CD4-positive, alpha-beta T cell (primary cell): ENCODE data around the gene MAGI3. TPM values are rescaled to one million over a fixed set of nuclear protein-coding genes. Genes with fewer than 3 reads are reported as not detected.

Source experiments
- ATAC-seq: fragments of 200-7000 bp; cut with Tn5 transposase; one replicate; pipeline ENCODE4 v1.10.0; 2022; ENCODE audit warnings: mild to moderate bottlenecking; ENCODE audit not compliant: poor library complexity
- CTCF ChIA-PET: fragments of 350-600 bp; sonication (Branson Sonifier 250); formaldehyde crosslinking; loops from one replicate; lab custom pipeline; 2021; ENCODE audit warnings: antibody characterized with exemption, inconsistent platforms; lab: Charles Lee
- POLR2A ChIA-PET: fragments of 350-600 bp; sonication (Branson Sonifier 250); formaldehyde crosslinking; loops from one replicate; lab custom pipeline; 2021; ENCODE audit warnings: antibody characterized with exemption, inconsistent platforms; lab: Charles Lee
- DNase-seq, 14 experiments: peaks; one replicate each; pipeline ENCODE4 v3.0.0-alpha.2; 2013 to 2020; ENCODE audit warnings: mixed read lengths in 2 of 14
- H3K27ac ChIP-seq, 2 donors: one replicate each; pipeline versions ENCODE4 v1.5.1 to v1.7.0; 2013; ENCODE audit warnings: low read length in 2 of 2, low read depth in 1 of 2, mild to moderate bottlenecking in 1 of 2
- H3K27me3 ChIP-seq, 2 experiments: 1 replicate in 1 of 2; 2 replicates in 1 of 2; pipeline versions ENCODE4 v1.6.1 to v1.7.0; 2013; ENCODE audit warnings: low read length in 2 of 2, control low read depth in 1 of 2, mild to moderate bottlenecking in 1 of 2, moderate library complexity in 1 of 2; ENCODE audit not compliant: insufficient read depth in 2 of 2, control insufficient read depth in 1 of 2
- H3K36me3 ChIP-seq: one replicate; pipeline ENCODE4 v1.6.1; 2013; ENCODE audit warnings: low read length, control low read depth; ENCODE audit not compliant: insufficient read depth
- H3K4me1 ChIP-seq: one replicate; pipeline ENCODE4 v1.6.1; 2013; ENCODE audit warnings: low read length, control low read depth; ENCODE audit not compliant: insufficient read depth
- H3K4me3 ChIP-seq: one replicate; pipeline ENCODE4 v1.5.1; 2013; ENCODE audit warnings: mild to moderate bottlenecking, low read length, moderate library complexity
- H3K9me3 ChIP-seq, 2 experiments: 1 replicate in 1 of 2; 2 replicates in 1 of 2; pipeline versions ENCODE4 v1.6.1 to v1.7.0; 2013; ENCODE audit warnings: low read length in 2 of 2, mild to moderate bottlenecking in 2 of 2, control low read depth in 1 of 2, moderate library complexity in 1 of 2; ENCODE audit not compliant: control insufficient read depth in 1 of 2, insufficient read depth in 1 of 2
- H3K27ac Mint-ChIP-seq: one replicate; pipeline ENCODE4 v1.8.0; 2020; ENCODE audit warnings: mixed read lengths
- H3K27me3 Mint-ChIP-seq: one replicate; pipeline ENCODE4 v1.8.0; 2021; ENCODE audit warnings: mixed read lengths
- H3K36me3 Mint-ChIP-seq: one replicate; pipeline ENCODE4 v1.8.0; 2021; ENCODE audit warnings: low read depth, mixed read lengths
- H3K4me1 Mint-ChIP-seq: one replicate; pipeline ENCODE4 v1.8.0; 2021; ENCODE audit warnings: low read depth, mixed read lengths
- H3K4me3 Mint-ChIP-seq: one replicate; pipeline ENCODE4 v1.8.0; 2020; ENCODE audit warnings: mild to moderate bottlenecking, mixed read lengths
- H3K9me3 Mint-ChIP-seq: one replicate; pipeline ENCODE4 v1.8.0; 2020; ENCODE audit warnings: mixed read lengths
- intact Hi-C, 2 experiments: fragments of 100-400 bp; cut with DNase I in 1 of 2; cut with micrococcal nuclease in 1 of 2; formaldehyde crosslinking; loops; one replicate each; pipeline versions ENCODE4 v1.15.1 to v1.9.0; 2023 to 2025; cut with DNase I, micrococcal nuclease
- total RNA-seq, 174 experiments: library from RNA in 2 of 174; stranded (reverse) in 2 of 174; gene quantifications; one replicate each; pipeline ENCODE4 v1.2.3 and lab custom pipeline; 2021 to 2026
- TF ChIP-seq, protein P1 (sequence below): fragments of 200-600 bp; IDR thresholded peaks from one replicate; pipeline ENCODE4 v1.8.0; 2022; ENCODE audit warnings: antibody characterized with exemption, mild to moderate bottlenecking

MAGI3 gene
- total RNA-seq, 2 experiments from 2014 or later = 6.7 to 8.7 TPM

GRCh38 chr1:113605146-113605545 is 214.8 kb downstream of the MAGI3 start:
- DNase-seq (no peak), ATAC-seq (no peak)
- Mint-ChIP-seq H3K4me1 (no peaks in the 10 kb centered on the region), H3K27ac (no peak overlapping the region), H3K27me3 (no peaks in the 10 kb centered on the region), H3K4me3 (no peak overlapping the region), H3K36me3 (no peaks in the 10 kb centered on the region), H3K9me3 (peaks cover 12% of the 10 kb centered on the region)
- H3K27me3 ChIP-seq = no peaks in the 10 kb centered on the region
- H3K4me1 ChIP-seq = no peaks in the 10 kb centered on the region
- TF ChIP-seq, protein P1, sequence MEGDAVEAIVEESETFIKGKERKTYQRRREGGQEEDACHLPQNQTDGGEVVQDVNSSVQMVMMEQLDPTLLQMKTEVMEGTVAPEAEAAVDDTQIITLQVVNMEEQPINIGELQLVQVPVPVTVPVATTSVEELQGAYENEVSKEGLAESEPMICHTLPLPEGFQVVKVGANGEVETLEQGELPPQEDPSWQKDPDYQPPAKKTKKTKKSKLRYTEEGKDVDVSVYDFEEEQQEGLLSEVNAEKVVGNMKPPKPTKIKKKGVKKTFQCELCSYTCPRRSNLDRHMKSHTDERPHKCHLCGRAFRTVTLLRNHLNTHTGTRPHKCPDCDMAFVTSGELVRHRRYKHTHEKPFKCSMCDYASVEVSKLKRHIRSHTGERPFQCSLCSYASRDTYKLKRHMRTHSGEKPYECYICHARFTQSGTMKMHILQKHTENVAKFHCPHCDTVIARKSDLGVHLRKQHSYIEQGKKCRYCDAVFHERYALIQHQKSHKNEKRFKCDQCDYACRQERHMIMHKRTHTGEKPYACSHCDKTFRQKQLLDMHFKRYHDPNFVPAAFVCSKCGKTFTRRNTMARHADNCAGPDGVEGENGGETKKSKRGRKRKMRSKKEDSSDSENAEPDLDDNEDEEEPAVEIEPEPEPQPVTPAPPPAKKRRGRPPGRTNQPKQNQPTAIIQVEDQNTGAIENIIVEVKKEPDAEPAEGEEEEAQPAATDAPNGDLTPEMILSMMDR = no peak
- ChIA-PET POLR2A (no interaction called here), CTCF (no interaction called here)
- H3K36me3 ChIP-seq = no peaks in the 10 kb centered on the region
- intact Hi-C loops = no loop called here
- no peak overlapping the region for H3K27ac ChIP-seq
- peaks cover 0 to 3% of the 10 kb centered on the region in 2 experiments for H3K9me3 ChIP-seq
- H3K4me3 ChIP-seq = no peak overlapping the region

DNA sequence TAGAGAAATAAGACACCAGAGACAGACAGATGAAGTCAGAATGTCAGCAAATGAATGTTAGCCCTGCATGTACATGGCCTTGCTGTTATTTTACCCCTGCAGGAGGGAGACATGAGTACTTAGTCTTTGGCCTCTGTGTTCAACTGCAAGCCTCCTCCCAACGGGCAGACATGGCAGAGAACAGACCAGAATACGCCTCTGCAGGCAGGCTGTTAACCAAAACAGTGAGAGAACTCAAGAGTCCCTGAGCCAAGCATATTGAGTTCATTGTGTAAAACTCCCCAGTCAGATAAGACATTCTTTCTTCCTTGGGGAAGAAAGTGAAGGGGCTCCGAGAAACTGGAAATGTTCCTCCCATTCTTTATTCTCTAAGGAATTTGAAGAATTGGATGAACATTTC is 218.1 kb downstream of the MAGI3 start:
- TF ChIP-seq, protein P1 = no peak
- ATAC-seq = no peak
- ChIA-PET CTCF (no interaction called here), POLR2A (no interaction called here)
- no peaks in the 10 kb centered on the region for H3K4me1 Mint-ChIP-seq
- Histone ChIP-seq H3K9me3 (no peaks in the 10 kb centered on the region), H3K27me3 (no peaks in the 10 kb centered on the region), H3K27ac (no peak overlapping the region), H3K4me3 (no peak overlapping the region), H3K4me1 (no peaks in the 10 kb centered on the region), H3K36me3 (no peaks in the 10 kb centered on the region)
- intact Hi-C loops = no loop called here
- peaks cover 6% of the 10 kb centered on the region for H3K9me3 Mint-ChIP-seq
- no peak overlapping the region for H3K4me3 Mint-ChIP-seq
- peaks cover 5% of the 10 kb centered on the region for H3K36me3 Mint-ChIP-seq
- no peak for DNase-seq
- H3K27ac Mint-ChIP-seq = no peak overlapping the region
- H3K27me3 Mint-ChIP-seq = no peaks in the 10 kb centered on the region

- Histone ChIP-seq H3K4me1 (no peaks in the 10 kb centered on the region), H3K9me3 (no peaks in the 10 kb centered on the region), H3K27me3 (no peaks in the 10 kb centered on the region), H3K4me3 (no peak overlapping the region), H3K27ac (no peak overlapping the region), H3K36me3 (no peaks in the 10 kb centered on the region)
- CTCF ChIA-PET = no interaction called here
- no peak for ATAC-seq
- Mint-ChIP-seq H3K36me3 (peaks cover 5% of the 10 kb centered on the region), H3K4me3 (no peak overlapping the region), H3K27me3 (no peaks in the 10 kb centered on the region), H3K27ac (no peak overlapping the region), H3K4me1 (no peaks in the 10 kb centered on the region), H3K9me3 (peaks cover 3% of the 10 kb centered on the region)
- DNase-seq = no peak
- intact Hi-C loops = no loop called here
- TF ChIP-seq, protein P1 = no peak
- POLR2A ChIA-PET = no interaction called here
Measured at GRCh38 chr1:113610372-113610771, 220.1 kb downstream of the MAGI3 start.
